WERI-Rb-1 (cell line): ENCODE results near the gene ZIK1.

ENCODE experiments used
- DNase-seq: peaks from one replicate; pipeline ENCODE4 v3.0.0-alpha.2; 2020
- H3K27ac ChIP-seq: fragments of 250-450 bp; sonication (Bioruptor Pico); 2 replicates; pipeline ENCODE4 v1.5.1; 2020; ENCODE audit warnings: mild to moderate bottlenecking, moderate library complexity
- H3K27me3 ChIP-seq: fragments of 250-450 bp; sonication (Bioruptor Pico); 2 replicates; pipeline ENCODE4 v1.5.1; 2021; ENCODE audit warnings: mild to moderate bottlenecking, low read depth, moderate library complexity; ENCODE audit not compliant: insufficient read depth, severe bottlenecking
- H3K36me3 ChIP-seq: fragments of 250-450 bp; sonication (Bioruptor Pico); 2 replicates; pipeline ENCODE4 v1.5.1; 2020; ENCODE audit warnings: mild to moderate bottlenecking, moderate library complexity
- H3K4me3 ChIP-seq: 2 replicates; pipeline ENCODE4 v1.5.1; 2011; ENCODE audit warnings: low read depth, mild to moderate bottlenecking, control low read depth, low read length
- H3K9me3 ChIP-seq: fragments of 250-450 bp; sonication (Bioruptor Pico); 2 replicates; pipeline ENCODE4 v1.5.1; 2021; ENCODE audit warnings: mild to moderate bottlenecking, moderate library complexity; ENCODE audit not compliant: severe bottlenecking
- TF ChIP-seq, protein P1 (sequence below): IDR thresholded peaks from 2 replicates; pipeline ENCODE4 v1.5.1; 2011; ENCODE audit warnings: low read depth, mild to moderate bottlenecking, control low read depth, inconsistent platforms, low read length

Gene ZIK1

DNA sequence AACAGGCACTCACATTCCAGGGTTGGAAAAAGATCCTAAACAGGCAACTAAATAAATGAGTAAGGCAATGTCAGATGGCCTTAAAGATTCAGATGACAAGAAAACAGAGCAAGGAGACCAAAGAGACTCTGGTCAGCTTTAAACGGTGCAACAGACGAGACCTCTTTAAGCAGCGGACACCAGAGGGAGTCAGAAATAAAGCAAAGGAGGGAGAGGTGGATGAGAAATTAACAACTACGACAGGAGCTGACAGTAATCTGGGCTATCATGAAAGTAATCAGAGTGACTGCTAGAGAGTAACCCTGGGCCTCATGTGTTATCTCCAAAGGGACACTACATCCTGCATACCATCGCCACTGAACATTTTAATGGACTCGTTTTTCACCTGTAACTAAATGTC, 25.4 kb upstream of the ZIK1 start:
- no peaks in the 10 kb centered on the region for H3K27me3 ChIP-seq
- peak overlapping the region; percentile 95 for H3K4me3 ChIP-seq
- no peak overlapping the region for H3K27ac ChIP-seq
- peaks cover 18% of the 10 kb centered on the region for H3K36me3 ChIP-seq
- TF ChIP-seq, protein P1, sequence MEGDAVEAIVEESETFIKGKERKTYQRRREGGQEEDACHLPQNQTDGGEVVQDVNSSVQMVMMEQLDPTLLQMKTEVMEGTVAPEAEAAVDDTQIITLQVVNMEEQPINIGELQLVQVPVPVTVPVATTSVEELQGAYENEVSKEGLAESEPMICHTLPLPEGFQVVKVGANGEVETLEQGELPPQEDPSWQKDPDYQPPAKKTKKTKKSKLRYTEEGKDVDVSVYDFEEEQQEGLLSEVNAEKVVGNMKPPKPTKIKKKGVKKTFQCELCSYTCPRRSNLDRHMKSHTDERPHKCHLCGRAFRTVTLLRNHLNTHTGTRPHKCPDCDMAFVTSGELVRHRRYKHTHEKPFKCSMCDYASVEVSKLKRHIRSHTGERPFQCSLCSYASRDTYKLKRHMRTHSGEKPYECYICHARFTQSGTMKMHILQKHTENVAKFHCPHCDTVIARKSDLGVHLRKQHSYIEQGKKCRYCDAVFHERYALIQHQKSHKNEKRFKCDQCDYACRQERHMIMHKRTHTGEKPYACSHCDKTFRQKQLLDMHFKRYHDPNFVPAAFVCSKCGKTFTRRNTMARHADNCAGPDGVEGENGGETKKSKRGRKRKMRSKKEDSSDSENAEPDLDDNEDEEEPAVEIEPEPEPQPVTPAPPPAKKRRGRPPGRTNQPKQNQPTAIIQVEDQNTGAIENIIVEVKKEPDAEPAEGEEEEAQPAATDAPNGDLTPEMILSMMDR: 0 out of 2 replicates have a peak, but pooled peaks have one; percentile 8
- DNase-seq: peak; percentile 19
- H3K9me3 ChIP-seq: peaks cover 12% of the 10 kb centered on the region

DNA sequence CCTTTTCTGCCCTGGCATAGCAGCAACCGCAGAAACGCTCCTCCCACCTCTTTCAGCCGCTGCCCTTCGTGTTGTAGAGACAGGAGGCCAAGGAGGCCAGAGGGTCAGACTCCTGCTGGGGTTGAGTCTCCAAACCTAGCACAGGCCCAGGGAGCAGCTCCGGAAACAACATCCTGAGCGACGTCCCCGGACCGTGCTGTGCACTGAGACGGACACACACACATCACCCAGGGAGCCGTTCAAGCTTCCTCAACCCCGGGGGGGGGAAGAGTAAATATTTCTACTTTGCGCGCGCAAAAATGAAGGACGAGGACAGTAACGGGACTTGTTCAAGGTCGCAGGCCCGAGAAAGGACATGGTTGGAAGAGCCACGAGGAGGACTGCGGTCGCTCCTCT, 24.9 kb upstream of the ZIK1 start:
- Histone ChIP-seq H3K36me3 (peaks cover 15% of the 10 kb centered on the region), H3K9me3 (peaks cover 14% of the 10 kb centered on the region), H3K4me3 (peak overlapping the region; percentile 95), H3K27me3 (no peaks in the 10 kb centered on the region), H3K27ac (no peak overlapping the region; the same call in 1 of the 2 replicates)
- TF ChIP-seq, protein P1: no peak
- DNase-seq: peak; percentile 15

DNA sequence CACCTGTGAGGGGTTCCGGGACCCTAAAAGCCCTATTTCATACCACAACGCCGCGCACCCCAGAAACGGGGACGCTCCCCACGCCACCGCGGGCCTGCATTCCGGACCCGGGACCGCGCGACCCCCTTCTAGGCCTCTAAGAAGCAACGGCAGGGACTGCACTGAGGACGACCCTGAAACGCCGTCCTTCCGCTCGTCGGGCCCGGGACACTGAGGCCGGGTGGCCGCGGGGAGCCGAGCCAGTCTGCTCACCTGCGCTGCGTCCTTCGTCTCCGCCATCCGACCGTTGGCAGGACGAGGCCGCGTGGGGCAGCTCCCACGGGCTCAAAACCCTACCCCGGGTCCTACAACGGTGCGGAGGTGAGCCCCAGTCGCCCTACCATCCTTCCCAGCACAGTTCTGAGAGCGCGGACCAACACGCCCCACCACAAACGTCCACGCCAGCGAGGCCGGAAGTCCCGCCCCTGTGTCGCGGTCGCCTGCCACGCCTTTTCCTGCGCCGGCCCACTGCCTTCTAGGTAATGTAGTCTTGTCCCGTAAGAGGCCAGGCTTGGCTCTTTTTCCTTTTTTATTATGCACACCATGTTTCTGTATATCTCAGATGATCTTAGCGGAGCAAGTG, 24.4 kb upstream of the ZIK1 start, which contains the start of gene ZNF550:
Gene ZNF550 (minus strand): TSS at position 460 of the 622 bp plus-strand sequence. CDS start 181 bp downstream, at position 279.
- H3K27ac ChIP-seq: peak within 1 kb of the TSS; percentile 25
- H3K4me3 ChIP-seq: peak within 1 kb of the TSS; percentile 95
- TF ChIP-seq, protein P1: no peak

DNA sequence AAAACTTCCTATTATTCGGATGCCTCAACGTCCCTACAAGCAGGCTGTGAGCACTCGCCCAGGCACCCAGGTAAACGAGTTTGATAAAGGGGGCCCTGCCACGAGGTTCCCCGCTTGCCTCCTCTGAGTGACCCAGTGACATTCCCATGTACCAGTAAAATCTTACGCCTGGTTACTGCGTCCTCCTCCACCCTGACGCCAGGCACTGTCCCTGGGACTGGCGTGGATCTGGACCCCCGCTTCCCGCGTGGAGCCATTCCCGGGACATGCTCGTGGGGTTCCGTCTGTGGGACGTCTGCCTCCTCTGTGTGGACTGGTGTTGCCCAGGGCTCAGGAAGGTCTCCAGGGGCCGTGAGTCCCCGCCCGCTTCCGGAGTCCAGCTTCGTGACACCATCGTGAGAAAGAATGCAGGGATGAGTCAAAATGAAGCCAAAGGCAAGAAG, 23.9 kb upstream of the ZIK1 start:
- no peak for DNase-seq
- Histone ChIP-seq H3K36me3 (peaks cover 5% of the 10 kb centered on the region), H3K4me3 (peak overlapping the region; percentile 95), H3K27me3 (no peaks in the 10 kb centered on the region), H3K9me3 (peaks cover 23% of the 10 kb centered on the region), H3K27ac (no peak overlapping the region)
- TF ChIP-seq, protein P1: no peak

More for the DNA sequence above, 24.4 kb upstream of the ZIK1 start, which contains the start of gene ZNF550:
- Histone ChIP-seq H3K27me3 (no peaks in the 10 kb centered on the region), H3K9me3 (peaks cover 19% of the 10 kb centered on the region), H3K36me3 (peaks cover 10% of the 10 kb centered on the region)
- DNase-seq: peak; percentile 90

DNA sequence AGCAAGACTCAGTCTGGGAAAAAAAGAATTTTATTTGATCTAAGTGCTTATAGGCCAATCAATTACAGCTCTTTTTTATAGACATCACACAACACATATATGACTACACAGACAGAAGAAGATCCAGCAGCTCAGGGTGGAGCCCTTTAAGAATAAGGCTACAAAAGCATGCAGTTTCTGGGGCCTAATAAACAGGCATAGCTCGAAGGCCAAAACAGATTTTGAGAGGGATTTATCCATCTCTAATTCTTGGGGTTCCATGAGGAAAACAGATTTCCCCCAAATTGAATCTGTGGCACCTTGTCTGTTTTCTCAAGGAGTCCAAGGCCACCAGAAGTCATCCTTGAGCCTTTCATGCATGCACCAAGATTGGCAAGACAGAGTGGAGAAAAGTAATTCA, 20.4 kb upstream of the ZIK1 start:
- DNase-seq: no peak
- TF ChIP-seq, protein P1: no peak
- no peak overlapping the region for H3K27ac ChIP-seq
- no peak overlapping the region for H3K4me3 ChIP-seq
- H3K36me3 ChIP-seq: no peaks in the 10 kb centered on the region
- H3K27me3 ChIP-seq: no peaks in the 10 kb centered on the region
- peaks cover 50% of the 10 kb centered on the region for H3K9me3 ChIP-seq
